Measurements from ENCODE around the gene PTBP3.

The PTBP3 gene

GRCh38 chr9:112316258-112316943 lies 17.0 kb downstream of the PTBP3 start:
- Mint-ChIP-seq H3K27me3 (no peaks in the 10 kb centered on the region), H3K36me3 (ENCODE audit: low read depth) (peaks cover 15% of the 10 kb centered on the region), H3K9me3 (peaks cover 3% of the 10 kb centered on the region), H3K4me3 (no peak overlapping the region), H3K27ac (peak overlapping the region; percentile 90), H3K4me1 (ENCODE audit: low read depth) (peaks cover 73% of the 10 kb centered on the region)
- DNase-seq = no peak

GRCh38 chr9:112315331-112316257 lies 17.8 kb downstream of the PTBP3 start:
- Mint-ChIP-seq H3K4me1 (ENCODE audit: low read depth) (peaks cover 76% of the 10 kb centered on the region), H3K4me3 (no peak overlapping the region), H3K36me3 (ENCODE audit: low read depth) (peaks cover 13% of the 10 kb centered on the region), H3K27me3 (no peaks in the 10 kb centered on the region), H3K9me3 (peaks cover 3% of the 10 kb centered on the region), H3K27ac (peak overlapping the region; percentile 90)
- DNase-seq = no peak

GRCh38 chr9:112312139-112312538 lies 21.3 kb downstream of the PTBP3 start:
- Mint-ChIP-seq H3K27ac (no peak overlapping the region), H3K4me3 (no peak overlapping the region), H3K27me3 (no peaks in the 10 kb centered on the region), H3K36me3 (ENCODE audit: low read depth) (peaks cover 4% of the 10 kb centered on the region), H3K4me1 (ENCODE audit: low read depth) (peaks cover 67% of the 10 kb centered on the region), H3K9me3 (no peaks in the 10 kb centered on the region)
- no peak for DNase-seq

GRCh38 chr9:112311497-112311896 lies 21.9 kb downstream of the PTBP3 start:
- no peak overlapping the region for H3K4me3 Mint-ChIP-seq
- H3K27ac Mint-ChIP-seq = no peak overlapping the region
- no peak for DNase-seq
- no peaks in the 10 kb centered on the region for H3K27me3 Mint-ChIP-seq
- H3K9me3 Mint-ChIP-seq = no peaks in the 10 kb centered on the region
- H3K36me3 Mint-ChIP-seq (ENCODE audit: low read depth) = peaks cover 4% of the 10 kb centered on the region
- H3K4me1 Mint-ChIP-seq (ENCODE audit: low read depth) = peaks cover 62% of the 10 kb centered on the region

- Mint-ChIP-seq H3K27ac (no peak overlapping the region), H3K4me3 (no peak overlapping the region), H3K4me1 (ENCODE audit: low read depth) (peaks cover 55% of the 10 kb centered on the region), H3K36me3 (ENCODE audit: low read depth) (peaks cover 3% of the 10 kb centered on the region), H3K27me3 (no peaks in the 10 kb centered on the region), H3K9me3 (no peaks in the 10 kb centered on the region)
- no peak for DNase-seq
Observed at GRCh38 chr9:112310826-112311225, 22.6 kb downstream of the PTBP3 start.

GRCh38 chr9:112308588-112308987 lies 24.8 kb downstream of the PTBP3 start:
- Mint-ChIP-seq H3K9me3 (no peaks in the 10 kb centered on the region), H3K27me3 (no peaks in the 10 kb centered on the region), H3K27ac (peak overlapping the region; percentile 44), H3K4me1 (ENCODE audit: low read depth) (peaks cover 45% of the 10 kb centered on the region), H3K4me3 (no peak overlapping the region), H3K36me3 (ENCODE audit: low read depth) (peaks cover 3% of the 10 kb centered on the region)
- no peak for DNase-seq

- H3K27me3 Mint-ChIP-seq = no peaks in the 10 kb centered on the region
- peaks cover 50% of the 10 kb centered on the region for H3K4me1 Mint-ChIP-seq (ENCODE audit: low read depth)
- peak overlapping the region; percentile 13 for H3K27ac Mint-ChIP-seq
- no peak overlapping the region for H3K4me3 Mint-ChIP-seq
- no peak for DNase-seq
- H3K9me3 Mint-ChIP-seq = no peaks in the 10 kb centered on the region
- H3K36me3 Mint-ChIP-seq (ENCODE audit: low read depth) = peaks cover 19% of the 10 kb centered on the region
Observed at GRCh38 chr9:112301420-112301819, 32.0 kb downstream of the PTBP3 start.

GRCh38 chr9:112299514-112299913 lies 33.9 kb downstream of the PTBP3 start:
- peaks cover 51% of the 10 kb centered on the region for H3K4me1 Mint-ChIP-seq (ENCODE audit: low read depth)
- H3K4me3 Mint-ChIP-seq = no peak overlapping the region
- no peaks in the 10 kb centered on the region for H3K27me3 Mint-ChIP-seq
- H3K27ac Mint-ChIP-seq = no peak overlapping the region
- no peak for DNase-seq
- peaks cover 35% of the 10 kb centered on the region for H3K36me3 Mint-ChIP-seq (ENCODE audit: low read depth)
- H3K9me3 Mint-ChIP-seq = no peaks in the 10 kb centered on the region

- H3K27me3 Mint-ChIP-seq = no peaks in the 10 kb centered on the region
- no peak for DNase-seq
- no peak overlapping the region for H3K4me3 Mint-ChIP-seq
- no peak overlapping the region for H3K27ac Mint-ChIP-seq
- peaks cover 53% of the 10 kb centered on the region for H3K36me3 Mint-ChIP-seq (ENCODE audit: low read depth)
- H3K9me3 Mint-ChIP-seq = no peaks in the 10 kb centered on the region
- H3K4me1 Mint-ChIP-seq (ENCODE audit: low read depth) = peaks cover 45% of the 10 kb centered on the region
Observed at GRCh38 chr9:112296929-112297328, 36.5 kb downstream of the PTBP3 start.

- DNase-seq = no peak
- no peaks in the 10 kb centered on the region for H3K9me3 Mint-ChIP-seq
- H3K27me3 Mint-ChIP-seq = no peaks in the 10 kb centered on the region
- H3K27ac Mint-ChIP-seq = no peak overlapping the region
- H3K4me1 Mint-ChIP-seq (ENCODE audit: low read depth) = peaks cover 37% of the 10 kb centered on the region
- peaks cover 59% of the 10 kb centered on the region for H3K36me3 Mint-ChIP-seq (ENCODE audit: low read depth)
- H3K4me3 Mint-ChIP-seq = no peak overlapping the region
Observed at GRCh38 chr9:112295174-112295573, 38.2 kb downstream of the PTBP3 start.

- no peaks in the 10 kb centered on the region for H3K27me3 Mint-ChIP-seq
- no peak overlapping the region for H3K27ac Mint-ChIP-seq
- H3K9me3 Mint-ChIP-seq = peaks cover 23% of the 10 kb centered on the region
Observed at GRCh38 chr9:112288029-112288428, 45.4 kb downstream of the PTBP3 start.

GRCh38 chr9:112286926-112287325 lies 46.5 kb downstream of the PTBP3 start:
- Mint-ChIP-seq H3K36me3 (ENCODE audit: low read depth) (peaks cover 79% of the 10 kb centered on the region), H3K27ac (no peak overlapping the region), H3K4me3 (no peak overlapping the region), H3K9me3 (peaks cover 27% of the 10 kb centered on the region), H3K27me3 (no peaks in the 10 kb centered on the region), H3K4me1 (ENCODE audit: low read depth) (peaks cover 32% of the 10 kb centered on the region)
- DNase-seq = no peak

More at GRCh38 chr9:112288029-112288428, 45.4 kb downstream of the PTBP3 start:
- H3K4me1 Mint-ChIP-seq (ENCODE audit: low read depth) = peaks cover 28% of the 10 kb centered on the region
- no peak overlapping the region for H3K4me3 Mint-ChIP-seq
- peaks cover 83% of the 10 kb centered on the region for H3K36me3 Mint-ChIP-seq (ENCODE audit: low read depth)
- no peak for DNase-seq

GRCh38 chr9:112285056-112285455 lies 48.4 kb downstream of the PTBP3 start:
- Mint-ChIP-seq H3K4me3 (no peak overlapping the region), H3K27ac (no peak overlapping the region), H3K27me3 (no peaks in the 10 kb centered on the region), H3K9me3 (peaks cover 27% of the 10 kb centered on the region), H3K4me1 (ENCODE audit: low read depth) (peaks cover 33% of the 10 kb centered on the region), H3K36me3 (ENCODE audit: low read depth) (peaks cover 68% of the 10 kb centered on the region)
- DNase-seq = no peak

GRCh38 chr9:112283582-112284253 lies 49.7 kb downstream of the PTBP3 start:
- peaks cover 38% of the 10 kb centered on the region for H3K4me1 Mint-ChIP-seq (ENCODE audit: low read depth)
- H3K27ac Mint-ChIP-seq = no peak overlapping the region
- no peak overlapping the region for H3K4me3 Mint-ChIP-seq
- no peaks in the 10 kb centered on the region for H3K27me3 Mint-ChIP-seq
- H3K36me3 Mint-ChIP-seq (ENCODE audit: low read depth) = peaks cover 59% of the 10 kb centered on the region
- H3K9me3 Mint-ChIP-seq = peaks cover 27% of the 10 kb centered on the region
- no peak for DNase-seq
